A673 (cell line): Measurements from ENCODE around the gene MAML1. TPM values are rescaled to one million over a fixed set of nuclear protein-coding genes. Genes with fewer than 3 reads are reported as not detected.

ENCODE experiments used
- BruUV-seq: library from RNA; stranded (reverse); fragments of 400-500 nt; replicated peaks from 2 replicates; lab custom pipeline; 2021; lab: Mats Ljungman, UMichigan
- CTCF ChIA-PET: fragments of 300-600 bp; sonication (Branson Sonifier 250); formaldehyde crosslinking; loops from one replicate; lab custom pipeline; 2022; ENCODE audit warnings: antibody characterized with exemption; lab: Charles Lee
- POLR2A ChIA-PET: fragments of 300-600 bp; sonication (Branson Sonifier 250); formaldehyde crosslinking; loops from one replicate; lab custom pipeline; 2022; ENCODE audit warnings: antibody characterized with exemption; ENCODE audit not compliant: low non-redundant PET; lab: Charles Lee
- DNase-seq: peaks from one replicate; pipeline ENCODE4 v3.0.0-alpha.2; 2015; ENCODE audit warnings: low spot score
- H3K27ac ChIP-seq: fragments of 200-600 bp; sonication (generic); 2 replicates; pipeline ENCODE4 v1.5.1; 2016; ENCODE audit warnings: mixed run types, low read depth, mild to moderate bottlenecking, mixed read lengths, antibody characterized with exemption, low read length; ENCODE audit not compliant: poor library complexity, severe bottlenecking
- H3K27me3 ChIP-seq: fragments of 200-600 bp; sonication (generic); replicated peaks from 2 replicates; pipeline ENCODE4 v1.6.1; 2017; ENCODE audit warnings: mixed run types, low read depth, mild to moderate bottlenecking, mixed read lengths, antibody characterized with exemption, low read length; ENCODE audit not compliant: insufficient read depth, poor library complexity
- H3K36me3 ChIP-seq: fragments of 200-600 bp; sonication (generic); 2 replicates; pipeline ENCODE4 v1.6.1; 2016; ENCODE audit warnings: mixed run types, mild to moderate bottlenecking, mixed read lengths, antibody characterized with exemption, low read length; ENCODE audit not compliant: insufficient read depth, poor library complexity, severe bottlenecking
- H3K4me1 ChIP-seq: fragments of 200-600 bp; sonication (generic); 2 replicates; pipeline ENCODE4 v1.6.1; 2017; ENCODE audit warnings: mixed run types, mild to moderate bottlenecking, mixed read lengths, antibody characterized with exemption, low read length; ENCODE audit not compliant: insufficient read depth, poor library complexity, severe bottlenecking
- H3K4me3 ChIP-seq: fragments of 200-600 bp; sonication (generic); 2 replicates; pipeline ENCODE4 v1.5.1; 2016; ENCODE audit warnings: low read depth, mixed run types, mild to moderate bottlenecking, mixed read lengths, low read length; ENCODE audit not compliant: poor library complexity, severe bottlenecking
- H3K9me3 ChIP-seq: fragments of 200-600 bp; sonication (generic); 2 replicates; pipeline ENCODE4 v1.6.1; 2016; ENCODE audit warnings: mixed run types, low read depth, mild to moderate bottlenecking, mixed read lengths, antibody characterized with exemption, low read length; ENCODE audit not compliant: poor library complexity, severe bottlenecking
- EZH2 ChIP-seq: fragments of 200-600 bp; sonication (generic); IDR thresholded peaks from 2 replicates; pipeline ENCODE4 v1.6.1; 2017; ENCODE audit warnings: borderline replicate concordance, low read depth, mild to moderate bottlenecking, mixed read lengths, antibody characterized with exemption, low read length; ENCODE audit not compliant: poor library complexity, severe bottlenecking
- intact Hi-C: fragments of 100-400 bp; cut with micrococcal nuclease; formaldehyde crosslinking; loops from one replicate; pipeline ENCODE4 v1.10.0; 2022; ENCODE audit not compliant: unreplicated experiment
- total RNA-seq: library from RNA; stranded (reverse); gene quantifications from 2 replicates; pipeline ENCODE4 v1.2.3, GENCODE V29; 2021
- TF ChIP-seq, protein P1 (sequence below): fragments of 300-800, 200-600 bp; sonication (generic); conservative IDR thresholded peaks from 2 replicates; pipeline ENCODE4 v1.5.1; 2017; ENCODE audit warnings: low read depth, mild to moderate bottlenecking, antibody characterized with exemption, low read length, moderate library complexity, mixed read lengths

The MAML1 gene
- total RNA-seq, 1 experiment from 2014 or later = 34.3 TPM

DNA sequence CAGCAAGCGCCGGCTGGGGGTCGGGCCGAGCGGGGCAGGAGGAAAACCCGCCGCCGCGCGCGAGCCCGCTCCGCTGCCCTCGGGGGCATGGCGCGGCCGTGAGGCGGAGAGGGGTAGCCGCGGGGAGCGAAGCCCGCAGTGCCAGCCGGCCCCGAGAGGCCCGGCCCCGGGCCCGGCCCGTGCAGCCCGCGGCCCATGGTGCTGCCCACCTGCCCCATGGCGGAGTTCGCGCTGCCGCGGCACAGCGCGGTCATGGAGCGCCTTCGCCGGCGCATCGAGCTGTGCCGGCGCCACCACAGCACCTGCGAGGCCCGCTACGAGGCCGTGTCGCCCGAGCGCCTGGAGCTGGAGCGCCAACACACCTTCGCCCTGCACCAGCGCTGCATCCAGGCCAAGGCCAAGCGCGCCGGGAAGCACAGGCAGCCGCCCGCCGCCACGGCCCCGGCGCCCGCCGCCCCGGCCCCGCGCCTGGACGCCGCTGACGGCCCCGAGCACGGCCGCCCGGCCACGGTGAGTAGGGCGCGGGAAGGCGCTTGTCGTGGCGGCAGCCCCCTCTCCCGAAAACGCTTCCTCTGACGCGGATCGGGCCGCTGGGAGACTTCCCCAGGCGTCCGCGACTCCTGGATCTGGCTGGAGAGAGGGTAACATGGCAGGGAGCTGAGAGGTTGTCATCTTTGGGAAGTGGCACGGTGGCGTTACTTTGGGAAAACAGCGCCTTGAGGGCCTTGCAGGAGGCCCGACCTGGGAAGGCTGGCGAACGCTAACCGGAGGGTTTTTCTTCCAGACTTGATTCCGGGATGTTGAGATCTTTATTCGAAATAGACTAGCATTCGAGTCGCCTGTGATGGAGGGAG is 523 bp downstream of the MAML1 start:
- no TSS peak for BruUV-seq
- CTCF ChIA-PET = no interaction called here
- intact Hi-C loops = loop anchor here (1.0 kb wide), 1 partner anchor 110 kb away; the partner anchor contains the start of gene HNRNPH1
- peaks cover 42% of the 10 kb centered on the region for H3K36me3 ChIP-seq
- TF ChIP-seq, protein P1, sequence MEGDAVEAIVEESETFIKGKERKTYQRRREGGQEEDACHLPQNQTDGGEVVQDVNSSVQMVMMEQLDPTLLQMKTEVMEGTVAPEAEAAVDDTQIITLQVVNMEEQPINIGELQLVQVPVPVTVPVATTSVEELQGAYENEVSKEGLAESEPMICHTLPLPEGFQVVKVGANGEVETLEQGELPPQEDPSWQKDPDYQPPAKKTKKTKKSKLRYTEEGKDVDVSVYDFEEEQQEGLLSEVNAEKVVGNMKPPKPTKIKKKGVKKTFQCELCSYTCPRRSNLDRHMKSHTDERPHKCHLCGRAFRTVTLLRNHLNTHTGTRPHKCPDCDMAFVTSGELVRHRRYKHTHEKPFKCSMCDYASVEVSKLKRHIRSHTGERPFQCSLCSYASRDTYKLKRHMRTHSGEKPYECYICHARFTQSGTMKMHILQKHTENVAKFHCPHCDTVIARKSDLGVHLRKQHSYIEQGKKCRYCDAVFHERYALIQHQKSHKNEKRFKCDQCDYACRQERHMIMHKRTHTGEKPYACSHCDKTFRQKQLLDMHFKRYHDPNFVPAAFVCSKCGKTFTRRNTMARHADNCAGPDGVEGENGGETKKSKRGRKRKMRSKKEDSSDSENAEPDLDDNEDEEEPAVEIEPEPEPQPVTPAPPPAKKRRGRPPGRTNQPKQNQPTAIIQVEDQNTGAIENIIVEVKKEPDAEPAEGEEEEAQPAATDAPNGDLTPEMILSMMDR = no peak
- no peak for TF ChIP-seq EZH2
- H3K27ac ChIP-seq = peak overlapping the region; percentile 97
- POLR2A ChIA-PET = no interaction called here
- H3K9me3 ChIP-seq = no peaks in the 10 kb centered on the region
- DNase-seq = peak; percentile 42
- H3K4me3 ChIP-seq = peak overlapping the region; percentile 91
- H3K27me3 ChIP-seq = no peaks in the 10 kb centered on the region
- H3K4me1 ChIP-seq = peaks cover 10% of the 10 kb centered on the region

DNA sequence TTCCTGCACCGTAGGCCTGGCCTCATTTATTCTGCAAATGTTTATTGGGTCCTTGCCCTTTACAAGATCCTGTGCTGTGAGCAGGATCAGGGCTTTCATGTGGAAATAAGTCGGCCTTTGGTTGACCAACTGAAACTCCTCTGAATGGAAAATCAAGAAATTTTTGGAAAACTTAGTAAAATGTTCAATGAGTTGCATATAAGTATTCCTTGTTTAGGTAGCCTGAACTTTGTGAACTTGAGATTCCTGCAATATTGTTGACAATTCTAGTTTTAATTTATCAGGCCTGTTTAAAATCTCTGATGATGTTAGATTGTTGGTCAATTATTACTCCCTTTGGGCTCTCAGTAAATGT is 1.1 kb downstream of the MAML1 start:
- peak overlapping the region; percentile 97 for H3K27ac ChIP-seq
- H3K4me3 ChIP-seq = peak overlapping the region; percentile 91
- BruUV-seq = no TSS peak
- POLR2A ChIA-PET = no interaction called here
- DNase-seq = no peak
- CTCF ChIA-PET = no interaction called here
- H3K27me3 ChIP-seq = no peaks in the 10 kb centered on the region
- H3K36me3 ChIP-seq = peaks cover 35% of the 10 kb centered on the region
- H3K4me1 ChIP-seq = peaks cover 10% of the 10 kb centered on the region
- TF ChIP-seq, protein P1 = no peak
- no peak for TF ChIP-seq EZH2
- intact Hi-C loops = no loop called here
- H3K9me3 ChIP-seq = no peaks in the 10 kb centered on the region

DNA sequence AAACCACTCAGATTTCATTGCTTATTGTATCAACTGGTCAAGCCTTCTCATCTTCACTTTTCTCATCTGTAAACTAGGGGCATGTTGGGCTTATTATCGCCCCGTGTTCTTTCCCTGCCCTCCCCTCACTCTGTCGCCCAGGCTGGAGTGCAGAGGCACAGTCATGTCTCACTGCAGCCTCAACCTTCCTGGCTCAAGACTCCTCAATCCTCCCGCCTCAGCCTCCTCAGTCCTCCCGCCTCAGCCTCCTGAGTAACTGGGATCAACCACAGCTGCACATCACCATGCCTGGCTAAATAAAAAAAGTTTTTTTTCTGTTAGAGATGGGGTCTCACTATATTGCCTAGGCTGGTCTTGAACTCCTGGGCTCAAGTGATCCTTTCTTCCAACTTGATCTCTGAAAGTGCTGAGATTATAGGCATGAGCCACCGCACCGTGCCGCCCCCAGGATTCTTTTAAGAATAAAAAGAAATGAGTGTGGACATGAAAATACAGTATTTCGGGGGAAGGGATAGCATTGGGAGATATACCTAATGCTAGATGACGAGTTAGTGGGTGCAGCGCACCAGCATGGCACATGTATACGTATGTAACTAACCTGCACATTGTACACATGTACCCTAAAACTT is 2.0 kb downstream of the MAML1 start:
- no peaks in the 10 kb centered on the region for H3K27me3 ChIP-seq
- peak overlapping the region; percentile 91 for H3K4me3 ChIP-seq
- peaks cover 10% of the 10 kb centered on the region for H3K4me1 ChIP-seq
- POLR2A ChIA-PET = no interaction called here
- CTCF ChIA-PET = no interaction called here
- no peak for TF ChIP-seq EZH2
- TF ChIP-seq, protein P1 = no peak
- intact Hi-C loops = no loop called here
- H3K36me3 ChIP-seq = peaks cover 26% of the 10 kb centered on the region
- H3K9me3 ChIP-seq = no peaks in the 10 kb centered on the region
- no TSS peak for BruUV-seq
- no peak for DNase-seq
- H3K27ac ChIP-seq = peak overlapping the region; percentile 97
